Epidermal melanocyte (primary cell): ENCODE measurements around the gene VCPKMT.
"Not testable (repeated sequence)": the region's sequence is repeated elsewhere in the genome, so short reads cannot be mapped to it uniquely, and the experiment has no call there.

Experiments used
- DNase-seq: peaks from one replicate; pipeline ENCODE4 v3.0.0; 2011; ENCODE audit warnings: low spot score; ENCODE audit not compliant: insufficient read length

Gene VCPKMT

GRCh38 chr14:50092006-50092555 lies 24.3 kb downstream of the VCPKMT start:
- DNase-seq, result no peak

- no peak for DNase-seq
Observed at GRCh38 chr14:50091240-50091913, 25.0 kb downstream of the VCPKMT start.

GRCh38 chr14:50089208-50089607 lies 27.2 kb downstream of the VCPKMT start:
- no peak for DNase-seq

- no peak for DNase-seq
Observed at GRCh38 chr14:50088731-50089130, 27.6 kb downstream of the VCPKMT start.

GRCh38 chr14:50088117-50088515 lies 28.3 kb downstream of the VCPKMT start:
- no peak for DNase-seq

- DNase-seq, result no peak
Observed at GRCh38 chr14:50087341-50088116, 28.8 kb downstream of the VCPKMT start.

- DNase-seq, result no peak
Observed at GRCh38 chr14:50086321-50086711, 30.1 kb downstream of the VCPKMT start.

GRCh38 chr14:50085570-50086320 lies 30.6 kb downstream of the VCPKMT start:
- no peak for DNase-seq

- no peak for DNase-seq
Observed at GRCh38 chr14:50084666-50085065, 31.7 kb downstream of the VCPKMT start.

- DNase-seq, result no peak
Observed at GRCh38 chr14:50083467-50084337, 32.7 kb downstream of the VCPKMT start.

GRCh38 chr14:50082784-50083466 lies 33.4 kb downstream of the VCPKMT start:
- DNase-seq, result no peak

- DNase-seq, result no peak
Observed at GRCh38 chr14:50082308-50082742, 34.0 kb downstream of the VCPKMT start.

GRCh38 chr14:50079103-50079502 lies 37.3 kb downstream of the VCPKMT start:
- DNase-seq, result not testable (repeated sequence)

GRCh38 chr14:50073663-50074062 lies 42.7 kb downstream of the VCPKMT start:
- DNase-seq, result not testable (repeated sequence)

GRCh38 chr14:50072395-50072794 lies 44.0 kb downstream of the VCPKMT start:
- DNase-seq, result no peak

- no peak for DNase-seq
Observed at GRCh38 chr14:50070840-50071548, 45.4 kb downstream of the VCPKMT start.

- no peak for DNase-seq
Observed at GRCh38 chr14:50070230-50070629, 46.1 kb downstream of the VCPKMT start.

GRCh38 chr14:50069325-50069724 lies 47.0 kb downstream of the VCPKMT start:
- DNase-seq, result no peak

GRCh38 chr14:50068496-50068895 lies 47.9 kb downstream of the VCPKMT start:
- no peak for DNase-seq
